ENCODE results near the gene MAB21L3. TPM values are rescaled to one million over a fixed set of nuclear protein-coding genes. Genes with fewer than 3 reads are reported as not detected.
"Not testable (repeated sequence)": the region's sequence is repeated elsewhere in the genome, so short reads cannot be mapped to it uniquely, and the experiment has no call there.

Gene MAB21L3
- total RNA-seq, 1 experiment from 2014 or later: 2.8 TPM

DNA sequence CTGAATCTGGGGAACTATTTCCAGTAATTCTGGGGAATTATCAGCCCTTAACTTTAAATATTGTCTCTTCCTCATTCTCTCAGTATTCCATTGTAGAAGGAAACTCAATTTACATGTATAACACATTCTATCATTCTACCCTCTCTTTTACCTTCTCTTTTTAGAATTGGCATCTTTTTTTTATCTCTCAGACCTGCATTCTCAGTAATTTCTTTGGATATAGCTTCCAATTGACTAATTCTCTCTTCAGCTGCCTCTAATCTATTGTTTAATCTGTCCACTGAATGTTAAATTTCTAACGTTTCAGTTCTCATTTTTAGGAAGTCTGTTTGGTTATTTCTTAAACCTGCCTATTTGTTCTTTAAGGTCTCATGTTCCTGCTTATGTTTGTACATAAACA is 33.0 kb downstream of the MAB21L3 start:
- H3K4me1 Mint-ChIP-seq (ENCODE audit: insufficient read depth, unreplicated experiment): no peaks in the 10 kb centered on the region
- H3K36me3 Mint-ChIP-seq (ENCODE audit: insufficient read depth, unreplicated experiment): no peaks in the 10 kb centered on the region
- CTCF ChIA-PET: interaction anchor here (6.4 kb wide), 1 partner anchor 340 kb away, joined by 323 read pairs; no protein-coding TSS in a partner anchor
- no TSS peak for BruUV-seq (replicated peaks)
- intact Hi-C loops (cut with micrococcal nuclease): no loop called here
- POLR2A ChIA-PET: no interaction called here
- TF ChIP-seq, protein P1, sequence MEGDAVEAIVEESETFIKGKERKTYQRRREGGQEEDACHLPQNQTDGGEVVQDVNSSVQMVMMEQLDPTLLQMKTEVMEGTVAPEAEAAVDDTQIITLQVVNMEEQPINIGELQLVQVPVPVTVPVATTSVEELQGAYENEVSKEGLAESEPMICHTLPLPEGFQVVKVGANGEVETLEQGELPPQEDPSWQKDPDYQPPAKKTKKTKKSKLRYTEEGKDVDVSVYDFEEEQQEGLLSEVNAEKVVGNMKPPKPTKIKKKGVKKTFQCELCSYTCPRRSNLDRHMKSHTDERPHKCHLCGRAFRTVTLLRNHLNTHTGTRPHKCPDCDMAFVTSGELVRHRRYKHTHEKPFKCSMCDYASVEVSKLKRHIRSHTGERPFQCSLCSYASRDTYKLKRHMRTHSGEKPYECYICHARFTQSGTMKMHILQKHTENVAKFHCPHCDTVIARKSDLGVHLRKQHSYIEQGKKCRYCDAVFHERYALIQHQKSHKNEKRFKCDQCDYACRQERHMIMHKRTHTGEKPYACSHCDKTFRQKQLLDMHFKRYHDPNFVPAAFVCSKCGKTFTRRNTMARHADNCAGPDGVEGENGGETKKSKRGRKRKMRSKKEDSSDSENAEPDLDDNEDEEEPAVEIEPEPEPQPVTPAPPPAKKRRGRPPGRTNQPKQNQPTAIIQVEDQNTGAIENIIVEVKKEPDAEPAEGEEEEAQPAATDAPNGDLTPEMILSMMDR (IDR thresholded peaks at IDR 0.05; ENCODE audit: unreplicated experiment): no peak
- no peaks in the 10 kb centered on the region for H3K27me3 Mint-ChIP-seq (ENCODE audit: insufficient read depth, unreplicated experiment)
- H3K4me3 Mint-ChIP-seq (ENCODE audit: unreplicated experiment): no peak overlapping the region
- DNase-seq (ENCODE audit: unreplicated experiment): no peak
- peaks cover 9% of the 10 kb centered on the region for H3K9me3 Mint-ChIP-seq (ENCODE audit: unreplicated experiment)
- no peak overlapping the region for H3K27ac Mint-ChIP-seq (ENCODE audit: low read depth, unreplicated experiment)

DNA sequence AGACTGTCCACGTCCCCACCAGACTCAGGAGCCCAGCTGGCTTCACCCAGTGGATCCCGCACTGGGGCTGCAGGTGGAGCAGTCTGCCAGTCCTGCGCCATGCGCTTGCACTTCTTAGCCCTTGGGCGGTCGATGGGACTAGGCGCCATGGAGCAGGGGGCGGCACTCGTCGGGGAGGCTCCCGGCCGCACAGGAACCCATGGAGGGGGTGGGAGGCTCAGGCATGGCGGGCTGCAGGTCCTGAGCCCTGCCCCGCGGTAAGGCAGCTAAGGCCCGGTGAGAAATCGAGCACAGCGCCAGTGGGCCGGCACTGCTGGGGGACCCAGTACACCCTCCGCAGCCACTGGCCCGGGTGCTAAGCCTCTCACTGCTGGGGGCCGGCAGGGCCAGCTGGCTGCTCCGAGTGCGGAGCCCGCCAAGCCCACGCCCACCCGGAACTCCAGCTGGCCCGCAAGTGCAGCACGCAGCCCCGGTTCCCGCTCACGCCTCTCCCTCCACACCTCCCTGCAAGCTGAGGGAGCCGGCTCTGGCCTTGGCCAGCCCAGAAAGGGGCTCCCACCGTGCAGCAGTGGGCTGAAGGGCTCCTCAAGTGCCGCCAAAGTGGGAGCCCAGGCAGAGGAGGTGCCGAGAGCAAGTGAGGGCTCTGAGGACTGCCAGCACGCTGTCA is 35.4 kb downstream of the MAB21L3 start:
- BruUV-seq (replicated peaks); H3K9me3 Mint-ChIP-seq (ENCODE audit: unreplicated experiment); intact Hi-C loops (cut with micrococcal nuclease); H3K36me3 Mint-ChIP-seq (ENCODE audit: insufficient read depth, unreplicated experiment); H3K27me3 Mint-ChIP-seq (ENCODE audit: insufficient read depth, unreplicated experiment); H3K4me1 Mint-ChIP-seq (ENCODE audit: insufficient read depth, unreplicated experiment); H3K27ac Mint-ChIP-seq (ENCODE audit: low read depth, unreplicated experiment); H3K4me3 Mint-ChIP-seq (ENCODE audit: unreplicated experiment); DNase-seq (ENCODE audit: unreplicated experiment): not testable (repeated sequence)
- CTCF ChIA-PET: interaction anchor here (5.2 to 10.8 kb wide), 2 partner anchors 6 to 338 kb away, joined by 54 to 191 read pairs; no protein-coding TSS in a partner anchor
- POLR2A ChIA-PET: interaction anchor here (0.6 to 1.6 kb wide), 4 partner anchors 7 to 443 kb away, joined by 3 to 4 read pairs (median 3); no protein-coding TSS in a partner anchor

DNA sequence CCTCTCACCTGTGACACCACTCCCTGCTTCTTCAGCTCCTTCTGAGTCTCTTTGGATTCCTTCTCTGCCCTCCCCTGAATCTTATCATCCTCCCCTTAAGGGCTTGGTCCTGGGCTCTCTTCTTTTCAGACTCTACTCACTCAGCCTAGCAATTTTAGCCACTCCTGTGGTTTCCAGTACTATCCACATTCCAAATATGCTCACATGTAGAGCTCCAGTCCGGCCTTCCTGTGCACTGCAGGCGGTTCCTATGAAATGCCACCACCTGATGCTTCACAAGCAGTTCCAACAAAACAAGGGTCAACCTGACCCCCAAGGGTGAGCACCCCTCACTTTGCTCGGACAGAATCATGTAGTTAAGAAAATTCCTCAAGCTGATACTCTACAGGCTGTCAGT is 35.9 kb downstream of the MAB21L3 start:
- H3K27me3 Mint-ChIP-seq (ENCODE audit: insufficient read depth, unreplicated experiment): no peaks in the 10 kb centered on the region
- CTCF ChIA-PET: interaction anchor here (1.6 to 10.8 kb wide), 3 partner anchors 7 to 352 kb away, joined by 3 to 191 read pairs (median 54); no protein-coding TSS in a partner anchor
- no TSS peak for BruUV-seq (replicated peaks)
- H3K36me3 Mint-ChIP-seq (ENCODE audit: insufficient read depth, unreplicated experiment): no peaks in the 10 kb centered on the region
- intact Hi-C loops (cut with micrococcal nuclease): no loop called here
- no peak overlapping the region for H3K27ac Mint-ChIP-seq (ENCODE audit: low read depth, unreplicated experiment)
- TF ChIP-seq, protein P1 (IDR thresholded peaks at IDR 0.05; ENCODE audit: unreplicated experiment): no peak
- DNase-seq (ENCODE audit: unreplicated experiment): no peak
- H3K9me3 Mint-ChIP-seq (ENCODE audit: unreplicated experiment): peaks cover 9% of the 10 kb centered on the region
- no peak overlapping the region for H3K4me3 Mint-ChIP-seq (ENCODE audit: unreplicated experiment)
- POLR2A ChIA-PET: interaction anchor here (0.6 to 1.6 kb wide), 5 partner anchors 8 to 442 kb away, joined by 3 to 4 read pairs (median 3); no protein-coding TSS in a partner anchor
- peaks cover 4% of the 10 kb centered on the region for H3K4me1 Mint-ChIP-seq (ENCODE audit: insufficient read depth, unreplicated experiment)

DNA sequence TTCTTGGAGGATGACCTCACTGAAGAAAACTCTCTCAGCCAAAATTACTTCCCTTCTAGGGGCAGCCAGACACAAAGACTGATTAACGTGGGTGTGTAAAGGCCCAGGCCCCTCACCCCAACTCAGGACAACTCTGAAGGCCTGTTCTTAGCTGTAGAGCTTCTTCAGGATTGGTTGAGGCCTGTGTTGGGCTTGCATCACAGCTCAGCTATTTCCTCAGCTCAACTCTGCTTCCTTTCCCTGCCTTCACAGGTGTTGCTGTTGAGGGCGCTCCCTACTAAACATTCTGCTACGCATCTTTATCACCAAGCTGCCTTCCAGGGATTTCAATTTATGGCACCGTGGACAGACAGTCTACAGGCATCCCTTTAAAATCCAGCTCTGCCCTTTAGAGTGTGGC is 36.8 kb downstream of the MAB21L3 start:
- H3K27ac Mint-ChIP-seq (ENCODE audit: low read depth, unreplicated experiment): no peak overlapping the region
- POLR2A ChIA-PET: interaction anchor here (0.6 to 1.6 kb wide), 2 partner anchors 9 to 204 kb away, joined by 3 to 4 read pairs; no protein-coding TSS in a partner anchor

More for the DNA sequence above, 36.8 kb downstream of the MAB21L3 start:
- Mint-ChIP-seq H3K9me3 (ENCODE audit: unreplicated experiment) (peaks cover 9% of the 10 kb centered on the region), H3K36me3 (ENCODE audit: insufficient read depth, unreplicated experiment) (no peaks in the 10 kb centered on the region), H3K27me3 (ENCODE audit: insufficient read depth, unreplicated experiment) (no peaks in the 10 kb centered on the region), H3K4me1 (ENCODE audit: insufficient read depth, unreplicated experiment) (peaks cover 4% of the 10 kb centered on the region), H3K4me3 (ENCODE audit: unreplicated experiment) (no peak overlapping the region)
- intact Hi-C loops (cut with micrococcal nuclease): no loop called here
- CTCF ChIA-PET: interaction anchor here (1.3 to 10.8 kb wide), 4 partner anchors 8 to 351 kb away, joined by 3 to 191 read pairs (median 30); no protein-coding TSS in a partner anchor
- no TSS peak for BruUV-seq (replicated peaks)
- TF ChIP-seq, protein P1 (IDR thresholded peaks at IDR 0.05; ENCODE audit: unreplicated experiment): no peak
- DNase-seq (ENCODE audit: unreplicated experiment): no peak

All from MCF 10A (cell line).